ENCODE results near the gene SLX9. TPM values are rescaled to one million over a fixed set of nuclear protein-coding genes. Genes with fewer than 3 reads are reported as not detected.

The SLX9 gene
- polyA plus RNA-seq, 1 donor from 2014 or later = 15.4 TPM

GRCh38 chr21:45012662-45013259, 72.9 kb downstream of the SLX9 start (continued):
- TF ChIP-seq SMC3 (conservative IDR thresholded peaks at IDR 0.05; ENCODE audit: poor library complexity) (no peak), EZH2 (IDR thresholded peaks at IDR 0.05; ENCODE audit: borderline replicate concordance, insufficient read depth, low read length, poor library complexity, severe bottlenecking) (no peak)

GRCh38 chr21:45013260-45013841, 73.5 kb downstream of the SLX9 start:
- H3F3A ChIP-seq (ENCODE audit: insufficient read depth, low read length, poor library complexity, severe bottlenecking) = no peaks in the 10 kb centered on the region
- no peaks in the 10 kb centered on the region for H4K20me1 ChIP-seq (ENCODE audit: insufficient read depth)
- H3K4me3 ChIP-seq (ENCODE audit: low read length) = no peak overlapping the region
- no peak overlapping the region for H3K27ac ChIP-seq (ENCODE audit: low read length)
- no peaks in the 10 kb centered on the region for H3K9me3 ChIP-seq (ENCODE audit: low read length)
- no peak overlapping the region for H2AFZ ChIP-seq (ENCODE audit: low read depth, low read length)
- peaks cover 12% of the 10 kb centered on the region for H3K27me3 ChIP-seq (ENCODE audit: insufficient read depth, low read depth, low read length)
- H3K4me2 ChIP-seq (ENCODE audit: low read length) = no peak overlapping the region
- H3K9ac ChIP-seq (ENCODE audit: low read length) = no peak overlapping the region
- no peaks in the 10 kb centered on the region for H3K36me3 ChIP-seq (ENCODE audit: insufficient read depth, low read length)
- H3K79me2 ChIP-seq (replicated peaks; ENCODE audit: insufficient read depth, low read length) = no peaks in the 10 kb centered on the region
- no peak for TF ChIP-seq EP300 (conservative IDR thresholded peaks at IDR 0.05; ENCODE audit: poor library complexity, severe bottlenecking)
- TF ChIP-seq MXI1 (conservative IDR thresholded peaks at IDR 0.05; ENCODE audit: poor library complexity, severe bottlenecking) = no peak
- TF ChIP-seq SMC3 (conservative IDR thresholded peaks at IDR 0.05; ENCODE audit: poor library complexity) = no peak
- no peak for TF ChIP-seq REST (IDR thresholded peaks at IDR 0.05; ENCODE audit: borderline replicate concordance)
- no peaks in the 10 kb centered on the region for H3K9me2 ChIP-seq (ENCODE audit: insufficient read depth, low read length)

GRCh38 chr21:45014747-45015468, 75.1 kb downstream of the SLX9 start:
- Histone ChIP-seq H3K79me2 (replicated peaks; ENCODE audit: insufficient read depth, low read length) (no peaks in the 10 kb centered on the region), H3K9ac (ENCODE audit: low read length) (no peak overlapping the region), H3K9me2 (ENCODE audit: insufficient read depth, low read length) (no peaks in the 10 kb centered on the region), H3K36me3 (ENCODE audit: insufficient read depth, low read length) (no peaks in the 10 kb centered on the region), H3K27ac (ENCODE audit: low read length) (no peak overlapping the region), H3K4me3 (ENCODE audit: low read length) (no peak overlapping the region), H3K4me2 (ENCODE audit: low read length) (no peak overlapping the region), H3K27me3 (ENCODE audit: insufficient read depth, low read depth, low read length) (peaks cover 13% of the 10 kb centered on the region), H2AFZ (ENCODE audit: low read depth, low read length) (no peak overlapping the region), H4K20me1 (ENCODE audit: insufficient read depth) (no peaks in the 10 kb centered on the region), H3F3A (ENCODE audit: insufficient read depth, low read length, poor library complexity, severe bottlenecking) (no peaks in the 10 kb centered on the region), H3K9me3 (ENCODE audit: low read length) (no peaks in the 10 kb centered on the region)
- TF ChIP-seq EP300 (conservative IDR thresholded peaks at IDR 0.05; ENCODE audit: poor library complexity, severe bottlenecking) (no peak), RAD21 (conservative IDR thresholded peaks at IDR 0.05) (no peak), POLR2AphosphoS5 (IDR thresholded peaks at IDR 0.05) (no peak), REST (IDR thresholded peaks at IDR 0.05; ENCODE audit: borderline replicate concordance) (no peak), TAF1 (IDR thresholded peaks at IDR 0.05; ENCODE audit: low read depth) (no peak), CTCF (IDR thresholded peaks at IDR 0.05; ENCODE audit: poor library complexity, severe bottlenecking) (no peak)
